Tibial nerve (tissue), 4 donors: Measurements from ENCODE around the gene PACSIN1. TPM values are rescaled to one million over a fixed set of nuclear protein-coding genes. Genes with fewer than 3 reads are reported as not detected.

Source experiments
- DNase-seq, 2 donors: peaks; one replicate each; pipeline ENCODE4 v3.0.0-alpha.2; 2019; ENCODE audit warnings: low spot score in 2 of 2
- H3K27ac ChIP-seq, 4 donors: fragments of 200-600 bp; sonication (generic) in 3 of 4; one replicate each; pipeline ENCODE4 v1.5.1; 2017 to 2019; ENCODE audit warnings: mild to moderate bottlenecking in 1 of 4
- H3K27me3 ChIP-seq, 2 donors: fragments of 200-600 bp; sonication (generic) in 1 of 2; one replicate each; pipeline versions ENCODE4 v1.5.1 to v1.6.0; 2017 to 2019
- H3K36me3 ChIP-seq, 3 donors: fragments of 200-600 bp; sonication (generic); one replicate each; pipeline ENCODE4 v1.5.1; 2018 to 2019
- H3K4me1 ChIP-seq, 4 donors: fragments of 200-600 bp; sonication (generic) in 3 of 4; one replicate each; pipeline ENCODE4 v1.5.1; 2017 to 2019
- H3K4me3 ChIP-seq, 4 donors: fragments of 200-600 bp; sonication (generic) in 3 of 4; one replicate each; pipeline ENCODE4 v1.5.1; 2017 to 2019; ENCODE audit warnings: mild to moderate bottlenecking in 1 of 4, moderate library complexity in 1 of 4
- H3K9me3 ChIP-seq, 4 donors: fragments of 200-600 bp; sonication (generic) in 3 of 4; one replicate each; pipeline ENCODE4 v1.5.1; 2017 to 2019
- EP300 ChIP-seq, 2 donors: sonication (generic); formaldehyde crosslinking; IDR thresholded peaks; one replicate each; pipeline ENCODE4 v1.6.1; 2017; ENCODE audit warnings: antibody characterized with exemption in 2 of 2, mild to moderate bottlenecking in 1 of 2
- POLR2A ChIP-seq, 2 donors: fragments of 450-650 bp; IDR thresholded peaks; one replicate each; pipeline ENCODE4 v1.6.1; 2017; ENCODE audit warnings: antibody characterized with exemption in 2 of 2, mild to moderate bottlenecking in 2 of 2, moderate library complexity in 2 of 2
- WGBS, 2 donors: methylation state at CpG; one replicate each; pipeline ENCODE4 v1.1.5; 2018; 5-methylcytosine and 5-hydroxymethylcytosine counted together
- total RNA-seq, 4 donors: library from RNA; depleted of rRNA; stranded (reverse); fragments of >200 nt; gene quantifications; one replicate each; pipeline ENCODE4 v1.1.0, GENCODE V29; 2016
- TF ChIP-seq, protein P1 (sequence below), 5 experiments: fragments of 200-600 bp in 3 of 5; fragments of 450-650 bp in 2 of 5; sonication (generic) in 3 of 5; IDR thresholded peaks; one replicate each; pipeline ENCODE4 v1.5.1; 2016 to 2019; ENCODE audit warnings: antibody characterized with exemption in 5 of 5, mild to moderate bottlenecking in 3 of 5, moderate library complexity in 2 of 5

Gene PACSIN1
- total RNA-seq, 4 donors from 2014 or later, result 0.30 to 2.6 (median 0.42) TPM; not detected in 1

DNA sequence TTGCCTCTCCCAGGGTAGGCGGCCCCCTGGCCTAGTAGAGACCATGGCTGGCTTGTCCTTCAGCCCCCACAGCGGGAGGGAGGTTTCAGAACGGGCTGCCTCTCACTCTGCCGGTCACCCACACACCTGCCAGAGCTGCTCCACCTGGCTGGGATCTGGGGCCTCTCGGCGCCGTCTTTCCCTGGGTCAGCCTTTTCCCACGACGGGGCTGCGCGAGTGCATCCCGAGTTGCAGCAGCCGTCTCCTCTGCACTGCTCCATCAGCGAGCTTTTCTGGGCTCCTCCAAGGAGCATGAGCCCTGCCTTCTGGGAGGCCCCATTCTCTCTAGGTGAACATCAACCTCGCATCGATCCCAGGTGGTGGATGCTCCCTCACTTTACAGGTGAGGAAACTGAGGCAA is 106.1 kb downstream of the PACSIN1 start:
- no peaks in the 10 kb centered on the region for H3K9me3 ChIP-seq

DNA sequence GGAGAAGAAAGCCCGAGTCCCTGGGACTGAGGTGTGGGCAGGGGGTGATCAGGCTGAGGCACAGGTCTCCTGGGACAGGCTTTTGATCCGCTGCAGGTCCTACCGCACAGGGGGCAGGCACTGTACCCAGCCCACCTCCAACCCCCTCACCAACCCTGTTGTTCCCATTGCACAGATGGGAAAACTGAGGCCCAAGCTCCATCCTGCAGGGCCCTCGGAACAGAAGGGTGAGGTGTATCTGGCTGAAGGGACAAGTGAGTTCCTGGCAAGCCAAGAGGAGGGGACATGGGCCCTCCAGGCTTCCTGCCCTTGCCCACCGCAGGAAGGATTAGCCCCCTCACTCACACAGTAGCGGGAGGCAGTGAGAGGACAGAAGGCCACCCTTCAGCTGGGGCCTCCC is 106.7 kb downstream of the PACSIN1 start:
- H3K27ac ChIP-seq, result no peak overlapping the region
- no peak overlapping the region for H3K4me3 ChIP-seq
- 86 to 88% methylated on average over 6 of the region's 6 CpGs for WGBS, 2 donors
- TF ChIP-seq EP300 (IDR thresholded peaks at IDR 0.05) (no peak), POLR2A (IDR thresholded peaks at IDR 0.05) (no peak)
- TF ChIP-seq, protein P1, sequence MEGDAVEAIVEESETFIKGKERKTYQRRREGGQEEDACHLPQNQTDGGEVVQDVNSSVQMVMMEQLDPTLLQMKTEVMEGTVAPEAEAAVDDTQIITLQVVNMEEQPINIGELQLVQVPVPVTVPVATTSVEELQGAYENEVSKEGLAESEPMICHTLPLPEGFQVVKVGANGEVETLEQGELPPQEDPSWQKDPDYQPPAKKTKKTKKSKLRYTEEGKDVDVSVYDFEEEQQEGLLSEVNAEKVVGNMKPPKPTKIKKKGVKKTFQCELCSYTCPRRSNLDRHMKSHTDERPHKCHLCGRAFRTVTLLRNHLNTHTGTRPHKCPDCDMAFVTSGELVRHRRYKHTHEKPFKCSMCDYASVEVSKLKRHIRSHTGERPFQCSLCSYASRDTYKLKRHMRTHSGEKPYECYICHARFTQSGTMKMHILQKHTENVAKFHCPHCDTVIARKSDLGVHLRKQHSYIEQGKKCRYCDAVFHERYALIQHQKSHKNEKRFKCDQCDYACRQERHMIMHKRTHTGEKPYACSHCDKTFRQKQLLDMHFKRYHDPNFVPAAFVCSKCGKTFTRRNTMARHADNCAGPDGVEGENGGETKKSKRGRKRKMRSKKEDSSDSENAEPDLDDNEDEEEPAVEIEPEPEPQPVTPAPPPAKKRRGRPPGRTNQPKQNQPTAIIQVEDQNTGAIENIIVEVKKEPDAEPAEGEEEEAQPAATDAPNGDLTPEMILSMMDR (IDR thresholded peaks at IDR 0.05), result no peak
- no peak for DNase-seq
- H3K36me3 ChIP-seq, result no peaks in the 10 kb centered on the region
- no peaks in the 10 kb centered on the region for H3K4me1 ChIP-seq
- no peaks in the 10 kb centered on the region for H3K9me3 ChIP-seq
- peaks cover 0 to 26% of the 10 kb centered on the region in 2 donors for H3K27me3 ChIP-seq

More for the DNA sequence above, 106.1 kb downstream of the PACSIN1 start:
- H3K27me3 ChIP-seq, result peaks cover 0 to 29% of the 10 kb centered on the region in 2 donors
- 72% methylated on average over 15 to 16 of the region's 16 CpGs for WGBS, 2 donors
- H3K27ac ChIP-seq, result no peak overlapping the region
- no peak for TF ChIP-seq EP300 (IDR thresholded peaks at IDR 0.05)
- TF ChIP-seq, protein P1 (IDR thresholded peaks at IDR 0.05), result no peak
- no peak for TF ChIP-seq POLR2A (IDR thresholded peaks at IDR 0.05)
- no peak overlapping the region for H3K4me3 ChIP-seq
- H3K4me1 ChIP-seq, result no peaks in the 10 kb centered on the region
- DNase-seq, result no peak
- no peaks in the 10 kb centered on the region for H3K36me3 ChIP-seq

DNA sequence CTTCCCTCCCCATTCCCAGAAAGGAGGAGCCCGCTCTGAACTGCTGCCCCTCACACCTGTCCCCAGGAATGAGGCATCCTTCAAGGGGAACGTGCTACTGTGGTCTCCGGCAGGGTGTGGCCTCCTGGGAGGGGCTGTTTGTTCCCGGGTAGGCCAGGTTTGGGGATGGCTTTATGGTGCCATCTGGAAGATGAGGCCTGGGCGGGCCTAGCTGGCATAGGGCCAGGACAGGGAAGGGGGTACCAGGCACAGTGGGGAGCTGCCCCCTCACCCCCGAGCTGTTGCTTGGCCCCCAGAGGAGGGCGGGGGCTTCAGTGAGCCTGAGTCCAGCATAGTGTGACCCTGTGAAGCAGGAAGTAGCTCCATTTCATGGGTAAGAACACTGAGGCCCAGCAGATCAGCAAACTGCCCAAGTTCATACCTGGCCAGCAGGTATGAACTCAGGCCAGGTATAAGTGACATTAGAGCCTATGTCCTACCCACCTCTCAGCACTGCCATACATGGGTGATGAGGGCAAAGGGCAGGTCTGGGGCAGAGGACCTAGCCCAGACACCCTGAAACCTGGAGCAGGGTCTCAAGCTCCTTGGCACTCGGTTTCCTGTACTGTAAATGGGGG is 107.8 kb downstream of the PACSIN1 start:
- H3K4me3 ChIP-seq, result no peak overlapping the region
- TF ChIP-seq, protein P1 (IDR thresholded peaks at IDR 0.05), result no peak
- TF ChIP-seq EP300 (IDR thresholded peaks at IDR 0.05) (no peak), POLR2A (IDR thresholded peaks at IDR 0.05) (no peak)
- 72 to 77% methylated on average over 7 to 8 of the region's 8 CpGs for WGBS, 2 donors
- no peaks in the 10 kb centered on the region for H3K4me1 ChIP-seq
- no peaks in the 10 kb centered on the region for H3K9me3 ChIP-seq
- no peak overlapping the region for H3K27ac ChIP-seq
- no peak for DNase-seq
- peaks cover 0 to 16% of the 10 kb centered on the region in 2 donors for H3K27me3 ChIP-seq
- H3K36me3 ChIP-seq, result no peaks in the 10 kb centered on the region

DNA sequence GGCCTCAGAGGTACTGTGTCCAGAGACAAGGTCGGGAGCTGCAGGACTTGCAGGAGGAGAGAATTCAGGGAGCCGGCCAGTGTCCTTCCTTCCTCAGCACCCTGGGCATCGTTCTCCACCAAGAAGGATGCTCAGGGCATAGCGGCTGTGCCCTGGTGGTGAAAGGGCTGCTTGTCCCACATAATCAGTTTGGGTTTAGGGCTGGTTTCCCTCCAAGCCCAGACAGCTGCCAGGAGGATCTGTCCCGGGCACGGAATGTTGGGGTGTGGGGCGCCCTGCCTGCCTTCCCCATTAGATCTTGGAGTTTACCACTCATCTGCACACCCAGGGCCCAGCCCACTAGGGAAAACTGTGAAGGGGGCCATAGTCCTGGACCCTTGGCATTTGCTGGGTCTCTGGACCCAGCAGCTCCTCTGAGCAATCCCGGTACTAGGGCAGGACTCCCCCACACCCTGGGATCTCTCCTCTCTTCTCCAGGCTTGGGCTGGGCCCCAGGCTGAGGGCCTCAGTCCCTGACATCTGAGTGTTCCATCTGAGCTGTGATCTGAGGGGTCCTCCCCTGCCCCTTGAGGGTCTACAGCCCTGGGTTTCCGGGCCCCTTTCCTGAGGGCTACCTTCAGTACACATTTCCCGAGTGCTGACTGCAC is 108.9 kb downstream of the PACSIN1 start:
- no peaks in the 10 kb centered on the region for H3K36me3 ChIP-seq
- TF ChIP-seq, protein P1 (IDR thresholded peaks at IDR 0.05), result no peak
- TF ChIP-seq EP300 (IDR thresholded peaks at IDR 0.05), result no peak
- no peak for TF ChIP-seq POLR2A (IDR thresholded peaks at IDR 0.05)
- H3K27ac ChIP-seq, result no peak overlapping the region
- H3K4me1 ChIP-seq, result no peaks in the 10 kb centered on the region
- peaks cover 0 to 8% of the 10 kb centered on the region in 2 donors for H3K27me3 ChIP-seq
- WGBS, 2 donors, result 77 to 88% methylated on average over 6 to 10 of the region's 10 CpGs
- no peaks in the 10 kb centered on the region for H3K9me3 ChIP-seq
- no peak overlapping the region for H3K4me3 ChIP-seq
- DNase-seq, result no peak

DNA sequence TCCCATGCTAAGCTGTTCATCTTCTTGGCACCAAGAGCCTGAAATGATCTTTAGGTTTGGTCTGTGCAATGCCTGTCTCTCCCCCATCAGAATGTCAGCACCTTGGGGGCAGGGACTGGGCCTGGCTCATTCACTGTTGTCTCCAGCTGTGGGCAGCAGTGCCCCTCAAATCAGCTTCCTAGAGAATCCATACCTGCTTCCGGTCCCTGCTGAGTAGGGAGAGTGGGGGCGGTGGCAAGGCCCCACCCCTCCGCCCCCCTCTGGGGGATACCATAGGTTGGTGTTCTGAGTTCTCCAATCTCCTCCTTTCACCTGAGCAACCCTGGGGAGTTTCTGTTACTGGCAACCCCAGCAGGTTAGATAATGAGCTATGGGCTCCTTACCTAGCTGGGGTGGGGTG is 109.5 kb downstream of the PACSIN1 start:
- Histone ChIP-seq H3K4me1 (no peaks in the 10 kb centered on the region), H3K36me3 (no peaks in the 10 kb centered on the region), H3K27ac (no peak overlapping the region), H3K27me3 (peaks cover 0 to 3% of the 10 kb centered on the region in 2 donors), H3K9me3 (no peaks in the 10 kb centered on the region), H3K4me3 (no peak overlapping the region)
- DNase-seq, result no peak
- TF ChIP-seq, protein P1 (IDR thresholded peaks at IDR 0.05), result no peak
- TF ChIP-seq EP300 (IDR thresholded peaks at IDR 0.05) (no peak), POLR2A (IDR thresholded peaks at IDR 0.05) (no peak)
- 67 to 84% methylated on average over 3 of the region's 3 CpGs for WGBS, 2 donors
